Stimulated activated CD8-positive, alpha-beta memory T cell treated with anti-CD3 and anti-CD28 coated beads, Interleukin-2, amount 100 ng/mL, for 1 hour (primary cell): ENCODE results near the gene ELF1.

Experiments
- DNase-seq, 2 donors: peaks; one replicate each; pipeline ENCODE4 v3.0.0-alpha.2; 2020; ENCODE audit warnings: low read depth in 2 of 2

ELF1 gene

DNA sequence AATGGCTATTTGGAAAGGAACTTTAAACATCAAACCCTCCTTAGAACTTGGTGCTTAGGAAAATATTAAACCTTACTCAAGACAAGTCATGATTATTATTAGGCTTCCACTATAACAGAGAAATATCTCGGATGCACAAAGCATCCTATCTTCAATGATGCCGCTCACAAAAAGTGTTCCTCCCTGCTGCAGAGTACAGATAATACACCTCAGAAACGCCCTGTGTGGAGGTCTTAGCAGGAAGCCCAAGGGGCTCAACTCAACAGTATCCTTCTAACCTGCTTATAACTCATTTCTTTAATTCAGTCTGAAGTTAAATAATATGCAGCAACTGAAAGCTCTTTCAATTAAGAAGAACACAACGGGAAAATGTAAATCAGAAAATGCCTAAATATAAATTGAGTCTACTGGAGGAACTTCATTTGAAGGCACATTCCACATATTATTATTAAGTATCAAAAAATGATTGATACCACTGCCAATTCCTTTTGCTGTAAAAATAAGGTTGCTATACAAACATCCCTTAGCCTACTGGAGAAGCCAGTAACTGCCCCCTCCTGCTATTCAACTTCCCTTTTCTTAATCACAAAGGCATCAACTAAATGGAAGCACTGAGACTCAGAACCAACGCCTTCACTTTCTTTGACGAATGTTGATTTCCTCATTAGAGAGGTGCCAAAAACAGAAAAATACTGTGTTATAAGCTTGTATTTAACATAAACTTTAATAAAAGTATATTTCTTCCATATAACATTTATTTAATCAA lies 12.0 kb downstream of the ELF1 start:
- DNase-seq = no peak

DNA sequence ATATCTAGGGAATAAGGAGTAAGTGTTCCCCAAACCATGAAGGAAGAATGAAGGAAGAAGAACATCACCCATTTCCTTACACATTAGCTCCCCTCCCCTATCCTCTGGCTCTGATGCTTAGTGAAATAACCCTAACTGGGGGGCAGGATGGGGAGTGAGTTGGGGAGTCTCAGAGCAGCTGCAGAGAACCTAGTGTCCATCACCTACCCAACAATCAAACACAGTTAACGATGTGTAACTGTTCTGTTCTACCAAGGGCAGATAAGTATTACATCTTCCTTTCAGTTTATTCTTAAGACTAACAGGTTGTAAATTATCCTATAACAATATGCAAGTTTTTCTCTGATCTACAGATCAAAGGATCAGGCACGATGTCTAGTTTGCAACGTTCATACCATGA lies 12.8 kb downstream of the ELF1 start:
- DNase-seq = no peak

GRCh38 chr13:41005704-41006103 lies 13.4 kb downstream of the ELF1 start:
- DNase-seq = no peak

GRCh38 chr13:41004875-41005693 lies 14.0 kb downstream of the ELF1 start:
- DNase-seq = no peak

DNA sequence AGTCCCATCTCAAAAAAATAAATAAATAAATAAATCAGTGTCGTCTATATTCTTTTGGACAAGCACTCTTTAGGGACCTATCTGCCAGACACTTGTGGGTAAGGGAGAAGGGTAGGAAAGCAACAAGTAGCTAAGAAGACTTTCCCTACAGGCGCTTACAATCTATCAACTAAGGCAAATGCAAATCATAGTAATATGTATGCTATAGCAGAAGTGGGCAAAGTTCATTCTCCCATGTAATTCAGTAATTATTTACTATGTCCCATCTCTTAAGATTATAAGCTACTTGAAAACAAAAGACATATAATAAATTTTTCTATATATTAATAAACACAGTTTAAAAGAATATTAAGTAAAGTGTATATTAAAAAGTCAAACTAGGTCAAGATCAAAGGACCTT lies 16.5 kb downstream of the ELF1 start:
- no peak for DNase-seq

DNA sequence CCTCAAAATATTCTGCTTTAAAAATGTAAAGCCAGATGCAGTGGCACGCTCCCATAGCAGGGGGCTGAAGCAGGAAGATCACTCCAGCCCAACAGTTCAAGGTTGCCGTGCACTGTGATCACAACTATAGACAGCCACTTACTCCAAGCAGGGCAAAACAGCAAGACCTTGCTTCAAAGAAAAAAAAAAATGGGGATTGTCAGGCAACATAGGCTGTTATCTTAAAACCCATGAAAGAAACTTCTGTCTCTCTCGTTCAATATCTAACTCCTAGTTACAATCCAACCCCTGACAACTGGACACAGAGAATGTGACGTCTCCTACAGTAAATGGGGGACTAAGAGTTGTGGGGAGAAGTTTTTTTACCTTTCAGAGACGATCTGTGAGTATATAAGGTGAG lies 17.4 kb downstream of the ELF1 start:
- DNase-seq = no peak

GRCh38 chr13:40999416-40999815 lies 19.7 kb downstream of the ELF1 start:
- no peak for DNase-seq

GRCh38 chr13:40996426-40997092 lies 22.6 kb downstream of the ELF1 start:
- no peak for DNase-seq

DNA sequence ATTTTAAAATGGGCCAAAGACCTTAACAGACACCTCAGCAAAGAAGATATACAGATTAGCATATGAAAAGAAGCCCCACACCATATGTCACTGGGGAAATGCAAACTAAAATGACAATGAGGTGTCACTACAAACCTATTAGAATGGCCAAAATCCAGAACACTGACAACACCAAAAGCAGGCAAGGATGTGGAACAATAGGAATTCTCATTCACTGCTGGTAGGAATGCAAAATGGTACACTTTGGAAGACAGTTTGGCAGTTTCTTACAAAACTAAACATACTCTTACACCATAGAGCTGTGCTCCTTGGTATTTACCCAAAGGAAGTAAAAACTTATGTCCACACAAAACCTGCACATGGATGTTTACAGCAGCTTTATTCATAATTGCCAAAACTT lies 23.1 kb downstream of the ELF1 start:
- no peak for DNase-seq

DNA sequence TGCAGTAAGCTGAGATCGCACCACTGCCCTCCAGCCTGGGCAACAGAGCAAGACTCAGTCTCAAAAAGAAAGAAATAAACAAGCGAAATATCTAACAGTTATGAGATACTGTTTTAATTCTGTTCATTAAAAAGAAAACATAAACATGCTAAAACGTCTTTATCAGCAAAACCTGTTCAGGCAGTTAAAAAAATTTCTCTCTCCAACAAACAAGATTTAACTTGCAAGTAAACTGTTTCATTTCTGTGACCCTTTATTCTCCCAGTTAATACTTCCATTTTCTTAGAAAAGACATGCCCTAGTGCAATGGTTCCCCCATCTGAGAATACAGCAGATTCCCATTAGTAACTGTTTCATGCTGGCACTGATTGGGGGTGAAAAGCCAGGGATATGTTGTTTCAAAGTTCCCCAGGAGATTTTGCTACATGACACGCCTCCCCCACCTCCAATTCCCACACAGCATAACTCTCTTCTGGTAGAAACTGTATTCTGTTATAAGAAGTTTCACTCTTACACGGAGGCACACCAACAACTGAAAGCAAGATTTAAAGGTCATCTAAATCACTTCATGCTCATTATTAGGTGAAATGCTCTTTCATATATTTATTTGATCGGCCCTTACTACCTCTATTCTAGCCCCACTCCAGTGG lies 24.4 kb downstream of the ELF1 start:
- DNase-seq = no peak

- no peak for DNase-seq
Observed at GRCh38 chr13:40993987-40994386, 25.1 kb downstream of the ELF1 start.

GRCh38 chr13:40992678-40993518 lies 26.2 kb downstream of the ELF1 start:
- DNase-seq = no peak

DNA sequence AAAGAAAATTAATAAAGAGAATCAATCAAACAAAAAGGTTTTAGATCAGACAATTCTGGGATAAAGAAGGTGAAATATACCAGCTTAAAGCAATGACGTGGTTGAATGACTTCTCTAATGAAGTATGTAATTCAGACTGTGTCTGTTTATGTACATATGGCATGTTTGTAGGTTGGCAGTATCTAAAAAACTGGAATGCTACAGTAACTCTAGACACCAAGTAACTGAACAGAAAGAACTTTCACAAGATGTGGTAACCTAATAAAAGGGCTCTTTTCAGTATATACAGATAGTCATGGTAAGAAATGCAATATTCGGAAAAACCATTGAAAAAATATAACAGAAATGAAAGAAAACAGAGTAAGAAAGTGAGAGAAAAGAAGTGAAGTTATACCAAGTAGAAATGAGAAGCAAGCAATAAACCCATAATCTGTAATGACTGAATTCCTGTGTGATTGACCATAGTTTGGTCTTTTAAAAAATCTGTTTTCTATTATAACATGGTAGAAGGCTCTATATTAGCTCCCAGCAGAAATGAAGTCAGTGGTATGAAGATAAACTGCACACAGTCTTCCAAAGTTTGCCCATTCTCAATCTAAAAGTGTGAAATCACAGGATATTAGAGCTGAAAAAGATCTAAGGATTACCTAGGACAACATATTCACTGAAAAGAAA lies 31.4 kb downstream of the ELF1 start:
- no peak for DNase-seq

DNA sequence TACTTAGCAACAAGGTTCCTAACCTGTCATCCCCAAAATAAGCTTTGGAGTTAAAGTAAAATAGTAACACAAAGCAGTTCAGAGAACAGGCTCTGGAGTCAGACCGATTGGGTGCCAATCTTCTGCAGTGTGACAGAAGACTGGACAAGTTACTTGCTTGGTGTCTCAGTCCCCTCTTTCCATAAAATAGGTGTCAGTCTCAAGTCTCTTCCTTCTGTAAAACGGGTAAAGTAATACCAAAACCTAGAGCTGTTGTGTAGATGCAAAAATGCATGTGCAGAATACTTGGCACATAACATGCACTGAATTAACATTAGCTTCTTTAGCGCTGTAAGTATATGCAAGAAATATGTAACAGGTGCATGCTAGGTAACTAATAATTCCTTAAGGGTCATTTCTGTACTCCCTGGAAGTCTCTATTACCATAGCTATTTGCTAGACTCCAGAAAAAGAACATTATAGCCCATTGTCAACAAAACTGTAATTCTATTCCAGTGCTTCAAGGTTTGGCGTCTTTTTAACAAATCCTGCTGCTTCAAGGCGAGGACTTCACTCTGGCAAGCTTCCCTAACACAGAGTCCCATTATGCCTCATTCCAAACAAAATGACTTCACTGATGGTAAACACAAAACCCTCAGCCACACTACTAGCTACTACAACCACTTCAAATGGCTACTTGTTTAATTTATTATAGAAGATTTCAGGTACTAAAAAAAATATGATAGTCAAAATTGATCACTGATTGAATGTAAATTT lies 32.8 kb downstream of the ELF1 start:
- no peak for DNase-seq

GRCh38 chr13:40985381-40986100 lies 33.6 kb downstream of the ELF1 start:
- no peak for DNase-seq

DNA sequence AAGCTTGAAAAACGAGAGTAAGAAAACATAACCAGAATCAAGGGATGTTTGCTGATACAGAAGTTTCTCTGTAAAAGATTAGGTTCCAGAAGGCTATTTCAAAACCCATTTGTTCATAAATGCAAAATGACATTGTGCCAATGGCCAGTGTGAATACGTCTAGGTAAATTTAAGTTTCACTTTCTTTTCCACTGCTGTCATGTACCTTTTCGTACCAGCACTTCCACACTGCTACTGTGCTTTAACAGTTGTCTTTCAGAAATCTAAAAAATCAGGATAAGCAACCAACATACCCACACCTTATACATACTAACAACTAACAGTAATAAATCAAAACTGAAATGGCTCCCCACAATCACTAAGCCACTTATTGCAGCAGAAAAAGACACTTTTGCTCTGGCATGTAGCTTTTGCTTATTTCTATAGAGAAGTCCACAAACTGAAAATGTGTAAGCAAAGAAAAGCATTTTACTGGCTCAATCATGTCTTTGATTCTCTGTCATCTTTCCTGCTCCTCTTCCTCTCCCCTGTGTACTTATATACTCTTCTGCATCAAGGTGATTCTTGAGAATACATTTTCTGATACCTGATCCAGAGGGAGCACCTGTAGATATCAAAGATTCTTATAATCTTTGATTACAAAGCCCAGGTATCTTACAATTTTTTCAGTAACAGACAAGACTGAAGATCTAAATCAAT lies 34.3 kb downstream of the ELF1 start:
- DNase-seq = no peak

DNA sequence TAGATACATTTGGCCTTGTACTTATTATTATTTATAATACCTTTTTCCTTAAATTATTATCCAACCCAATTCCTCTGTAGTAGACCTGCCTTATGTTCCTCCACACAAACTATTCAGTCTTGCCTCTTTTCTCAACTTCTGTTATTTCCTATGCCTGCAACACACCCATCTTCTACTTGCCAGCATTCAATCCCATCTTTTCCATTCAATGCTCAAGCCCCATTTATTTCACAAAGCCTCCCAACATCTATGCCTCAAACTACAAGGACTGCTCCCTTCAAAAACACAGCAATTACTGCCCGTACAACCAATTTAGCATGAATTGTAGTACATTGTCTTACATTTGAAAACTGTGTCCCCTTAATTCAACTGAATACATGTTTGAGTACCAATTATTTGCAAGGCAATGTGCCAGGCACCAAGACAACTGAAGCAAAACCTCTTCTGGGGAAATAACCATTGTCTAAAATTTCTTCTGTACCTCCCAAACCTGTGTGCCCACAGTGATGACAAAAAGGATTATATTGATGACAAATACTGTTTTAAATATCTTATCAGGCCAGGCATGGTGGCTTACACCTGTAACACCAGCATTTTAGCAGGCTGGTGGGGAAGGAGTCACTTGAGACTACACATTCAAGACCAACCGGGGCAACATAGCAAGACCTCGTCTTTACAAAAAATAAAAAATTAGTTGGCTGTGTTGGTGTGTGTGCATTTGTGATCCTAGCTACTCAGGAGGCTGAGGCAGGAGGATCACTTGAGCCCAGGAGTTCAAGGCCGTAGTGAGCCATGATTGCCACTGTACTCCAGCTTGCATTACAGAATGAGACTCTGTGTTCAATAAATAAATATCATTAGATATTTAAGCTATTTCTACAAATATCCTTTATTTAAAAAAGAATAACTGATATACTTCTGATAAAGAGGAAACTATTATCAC lies 35.1 kb downstream of the ELF1 start:
- DNase-seq = no peak

DNA sequence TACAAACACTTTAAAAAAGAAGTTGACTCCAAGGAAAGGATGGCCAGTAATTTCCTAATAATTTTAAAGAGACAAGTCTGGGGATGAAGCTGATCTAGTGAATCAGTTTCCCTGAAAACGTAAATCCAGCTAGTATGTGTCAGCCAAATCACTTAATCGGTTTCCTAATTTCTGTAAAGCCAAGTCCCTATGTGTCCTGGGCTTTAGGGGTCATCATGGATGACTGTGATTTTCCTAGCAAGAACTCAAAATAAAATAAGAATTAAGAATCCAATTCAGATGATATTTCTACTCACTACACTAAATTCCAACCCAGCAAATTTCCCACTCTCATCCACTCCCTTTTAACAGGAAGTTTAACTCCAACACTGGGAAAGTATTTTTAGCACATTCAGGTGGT lies 35.9 kb downstream of the ELF1 start:
- no peak for DNase-seq
